Ecto neural progenitor cell (in vitro differentiated cells): ENCODE data around the gene TEX11.

Experiments
- DNase-seq: peaks from one replicate; pipeline ENCODE4 v3.0.0-alpha.2; 2018; ENCODE audit warnings: low spot score

The TEX11 gene

DNA sequence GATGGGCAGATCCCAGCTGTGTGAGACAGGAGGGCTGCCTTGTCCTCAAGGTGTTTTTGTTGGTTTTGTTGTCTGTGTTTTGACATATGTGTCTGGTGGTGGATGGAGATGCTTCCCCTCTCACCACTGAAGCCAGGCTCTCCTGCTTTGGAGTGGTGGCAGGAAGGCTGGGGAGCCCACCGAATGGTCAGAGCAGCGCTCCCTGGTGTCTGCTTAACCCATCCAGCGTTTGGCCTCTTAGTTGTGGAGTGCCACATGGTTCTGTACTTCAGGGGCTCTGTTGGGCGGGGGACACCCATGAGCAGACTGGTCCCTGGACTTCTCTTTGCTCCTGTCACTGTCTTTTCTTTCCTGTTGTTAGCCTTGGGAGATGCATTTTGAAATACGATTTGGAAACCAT, 412.0 kb downstream of the TEX11 start:
- no peak for DNase-seq

DNA sequence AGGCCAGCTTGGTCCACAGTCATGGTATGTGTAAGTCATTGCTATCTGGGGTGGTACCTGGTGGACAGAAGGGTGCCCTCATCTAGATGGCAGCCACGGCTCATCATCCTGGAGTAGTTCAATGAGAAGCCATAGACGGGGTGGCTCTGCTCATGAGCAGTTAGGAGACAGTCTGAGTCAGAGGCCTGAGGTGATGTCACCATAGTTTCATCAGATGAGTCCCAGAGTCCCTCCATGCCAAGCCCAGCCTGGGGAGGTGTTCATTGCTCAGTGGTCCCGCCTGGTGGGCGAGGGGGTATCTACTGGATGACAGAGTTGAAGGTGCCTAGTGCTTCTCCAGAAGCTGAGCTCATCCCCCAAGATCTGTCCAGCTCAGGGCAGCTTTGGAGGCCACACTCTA, 414.1 kb downstream of the TEX11 start:
- no peak for DNase-seq

DNA sequence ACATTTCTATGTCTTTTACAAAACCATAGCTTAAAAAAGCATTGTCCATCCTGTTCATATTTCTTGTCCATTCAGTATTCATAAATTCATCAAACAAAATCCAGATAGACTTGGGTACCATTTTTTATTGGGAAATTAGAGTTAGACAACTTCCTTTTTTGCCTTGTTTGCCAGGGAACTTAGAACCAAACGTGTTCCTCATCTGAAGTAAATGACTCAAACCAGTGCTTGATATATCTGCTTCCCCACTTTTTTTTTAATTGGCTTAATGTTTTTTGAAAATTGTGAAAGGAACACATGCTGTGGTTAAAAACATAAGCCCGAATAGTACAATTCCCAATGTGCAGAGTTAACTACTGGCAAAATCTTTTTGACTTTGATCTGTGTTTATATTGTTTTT, 419.7 kb downstream of the TEX11 start:
- no peak for DNase-seq

DNA sequence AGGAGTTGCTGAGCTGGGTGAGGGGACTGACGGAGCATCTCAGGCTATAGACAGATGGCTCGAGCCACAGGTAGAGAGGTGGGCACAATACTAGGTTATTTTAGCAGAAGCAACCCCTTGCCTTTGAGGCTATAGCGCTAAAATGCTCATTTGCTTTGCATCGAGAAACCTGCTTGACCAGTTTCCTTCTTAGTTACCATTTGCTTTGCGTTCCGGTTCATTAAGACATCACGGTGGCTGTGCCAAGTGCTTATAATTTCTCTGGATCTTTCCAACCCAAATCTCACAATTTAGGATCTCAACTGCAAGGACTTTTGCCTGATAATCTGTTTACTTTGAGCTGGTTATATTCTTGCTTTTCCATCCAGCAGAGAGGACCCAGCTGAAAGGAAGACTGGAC, 423.0 kb downstream of the TEX11 start:
- no peak for DNase-seq

DNA sequence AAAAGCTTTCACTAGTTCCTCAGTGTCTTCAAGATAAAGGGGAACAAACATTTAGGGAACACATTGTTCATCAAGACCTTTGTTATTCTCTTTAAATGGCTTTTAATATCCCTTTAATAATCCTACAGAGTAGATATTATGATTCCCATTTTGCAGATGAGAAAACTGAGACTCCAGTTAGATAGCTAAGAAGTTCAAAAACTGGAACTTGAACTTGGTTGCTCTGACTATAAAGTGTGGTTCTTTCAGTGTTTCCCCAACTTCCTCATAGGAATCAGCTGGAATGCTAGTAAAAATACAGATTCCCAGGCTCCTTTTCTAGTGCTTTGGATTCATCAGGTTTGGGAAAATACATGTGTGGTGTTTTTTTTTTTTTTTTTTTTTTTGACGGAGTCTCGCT, 426.2 kb downstream of the TEX11 start:
- DNase-seq: no peak

DNA sequence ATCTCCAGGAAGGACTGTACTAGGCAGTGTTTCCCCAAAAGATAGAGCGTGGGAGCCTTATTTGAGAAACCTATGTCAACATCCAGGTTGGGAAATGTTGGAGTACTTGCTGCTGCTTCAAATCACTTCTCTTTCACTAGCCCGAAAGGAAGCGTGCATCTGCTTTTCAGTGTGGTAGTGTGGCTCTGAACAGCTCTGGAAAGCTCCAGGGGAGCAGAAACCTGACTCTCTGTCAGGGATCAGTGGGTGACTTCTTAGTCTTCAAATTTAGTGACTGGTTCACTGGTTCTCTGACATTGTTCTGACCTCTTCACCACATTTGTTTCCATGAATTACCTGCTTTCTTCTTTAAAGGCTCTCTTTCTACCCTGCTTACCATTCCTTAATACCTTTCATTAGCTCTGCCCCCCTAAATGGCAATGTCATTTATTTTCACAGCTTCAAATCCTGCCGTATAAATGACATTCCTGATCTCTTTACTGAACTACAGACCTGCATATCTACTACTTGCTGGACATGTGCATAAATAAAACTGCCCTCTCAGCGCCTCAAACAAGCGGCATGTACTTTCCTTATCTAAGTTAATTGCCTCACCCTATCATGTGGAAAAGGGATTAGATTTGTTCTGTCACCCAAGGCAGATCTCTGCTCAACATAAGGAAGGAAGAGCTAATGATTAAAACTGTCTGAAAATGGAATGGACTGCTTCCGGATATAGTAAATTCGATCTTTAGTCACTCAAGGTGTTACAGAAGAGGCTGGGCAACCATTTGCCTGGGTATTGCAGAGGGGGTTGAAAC, 426.8 kb downstream of the TEX11 start:
- DNase-seq: no peak

DNA sequence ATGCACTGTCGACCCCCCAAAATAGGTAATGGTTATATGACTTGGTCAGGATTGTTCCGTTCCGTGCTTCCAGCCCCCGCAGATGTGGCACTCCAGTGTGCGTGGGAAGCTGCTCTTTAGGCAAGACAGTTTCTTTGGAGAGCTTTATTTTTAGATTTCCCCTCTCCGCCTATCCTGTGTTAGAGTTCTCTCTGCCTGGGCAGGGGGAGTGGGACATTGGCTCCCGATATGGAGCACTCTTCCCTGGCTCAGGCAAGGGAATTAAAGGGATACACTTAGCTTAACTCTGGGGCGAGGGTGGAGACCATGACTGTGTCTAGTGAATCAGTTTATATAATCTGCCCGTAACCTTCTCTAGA, 427.9 kb downstream of the TEX11 start:
- DNase-seq: no peak

DNA sequence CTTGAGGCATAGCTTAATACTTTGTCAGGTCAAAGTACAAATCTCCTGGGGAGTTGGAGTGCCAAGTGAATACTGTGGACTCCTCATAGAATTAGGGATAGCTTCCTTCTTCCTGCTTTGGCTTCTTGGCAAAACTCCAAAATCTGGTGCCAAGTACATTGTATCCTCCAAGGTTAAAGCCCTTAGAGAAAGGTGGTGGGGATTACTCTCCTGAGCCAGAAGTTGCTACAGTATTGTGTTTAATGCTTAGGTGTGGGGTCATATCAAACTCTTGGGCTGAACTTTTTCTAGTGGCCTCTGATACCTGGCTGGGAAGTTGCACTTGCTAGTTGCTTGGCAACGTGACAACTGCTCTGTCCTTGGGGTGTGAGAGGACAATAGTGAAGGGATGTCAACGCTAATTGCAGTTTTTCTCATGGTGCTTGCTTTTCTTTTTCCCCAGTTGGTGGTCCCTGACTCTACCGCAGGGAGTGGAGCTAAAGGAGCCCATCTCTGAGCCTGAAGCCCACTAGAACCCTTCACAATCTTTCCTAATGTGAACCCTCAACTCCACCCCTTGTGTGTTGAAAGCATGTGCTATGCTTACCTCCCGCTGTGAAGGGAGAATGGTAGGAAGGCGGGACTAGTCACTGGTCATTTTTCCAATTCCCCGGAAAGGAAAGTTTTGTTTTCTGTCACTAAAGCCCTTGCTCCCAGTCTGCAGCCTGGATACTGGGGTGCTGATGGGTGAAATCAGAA, 428.4 kb downstream of the TEX11 start:
- no peak for DNase-seq

DNA sequence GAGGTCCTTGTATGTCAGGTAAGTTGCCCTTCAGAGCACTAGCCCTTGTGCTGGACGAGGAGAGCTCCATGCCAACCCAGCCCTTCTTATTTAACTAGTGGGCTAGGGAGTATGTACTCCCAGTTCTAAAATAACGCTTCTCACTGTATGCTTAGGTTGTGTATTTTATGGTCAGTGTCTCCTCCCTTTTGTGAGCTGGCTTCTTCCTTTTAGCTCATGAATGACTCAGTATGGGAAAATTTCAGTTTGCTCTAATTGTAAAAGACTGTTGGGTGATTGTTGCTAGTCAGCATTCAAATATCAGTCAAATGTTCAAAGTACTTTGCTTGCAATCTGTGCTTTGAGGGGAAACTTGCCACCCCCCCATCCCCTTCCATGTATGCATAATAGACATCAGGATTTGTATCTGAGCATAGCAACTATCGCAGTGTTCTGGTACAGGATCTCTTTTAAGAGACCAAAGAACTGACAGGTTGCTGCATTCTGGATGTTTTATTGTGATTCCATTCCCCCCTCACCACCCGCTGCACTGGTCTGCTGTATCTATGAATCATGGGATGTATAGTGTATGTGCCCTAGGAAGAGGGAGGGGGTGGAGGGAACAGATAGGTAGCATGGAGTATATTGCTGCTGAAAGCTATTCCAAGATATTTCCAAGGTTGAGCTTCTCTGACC, 429.1 kb downstream of the TEX11 start:
- no peak for DNase-seq
